Tibial nerve (tissue), 4 donors: ENCODE results near the gene PIK3C2B.

Experiments
- EP300 ChIP-seq, 2 donors: sonication (generic); formaldehyde crosslinking; IDR thresholded peaks; one replicate each; pipeline ENCODE4 v1.6.1; 2017; ENCODE audit warnings: antibody characterized with exemption in 2 of 2, mild to moderate bottlenecking in 1 of 2
- POLR2A ChIP-seq, 2 donors: fragments of 450-650 bp; IDR thresholded peaks; one replicate each; pipeline ENCODE4 v1.6.1; 2017; ENCODE audit warnings: antibody characterized with exemption in 2 of 2, mild to moderate bottlenecking in 2 of 2, moderate library complexity in 2 of 2
- TF ChIP-seq, protein P1 (sequence below), 5 experiments: fragments of 200-600 bp in 3 of 5; fragments of 450-650 bp in 2 of 5; sonication (generic) in 3 of 5; IDR thresholded peaks; one replicate each; pipeline ENCODE4 v1.5.1; 2016 to 2019; ENCODE audit warnings: antibody characterized with exemption in 5 of 5, mild to moderate bottlenecking in 3 of 5, moderate library complexity in 2 of 5

DNA sequence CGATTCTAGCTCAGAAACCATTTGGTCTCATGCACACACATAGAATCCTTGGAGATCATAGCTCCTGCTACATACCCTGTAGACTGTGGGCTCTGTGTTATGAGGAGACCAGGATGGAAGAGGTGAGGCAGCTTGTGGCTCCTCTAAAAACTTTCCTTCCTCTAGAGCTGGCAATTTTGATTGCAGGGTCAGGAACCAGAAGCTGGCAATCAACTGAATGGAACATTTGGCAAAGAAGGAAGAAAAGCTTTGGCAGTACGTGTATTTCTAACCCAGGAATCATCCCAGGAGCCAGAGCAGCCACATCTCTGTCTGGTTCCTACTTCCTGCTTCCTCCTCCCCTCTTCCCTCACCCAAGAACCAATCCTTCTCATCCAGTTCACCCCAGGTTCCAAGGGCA, 15.7 kb downstream of the PIK3C2B start:
- TF ChIP-seq, protein P1, sequence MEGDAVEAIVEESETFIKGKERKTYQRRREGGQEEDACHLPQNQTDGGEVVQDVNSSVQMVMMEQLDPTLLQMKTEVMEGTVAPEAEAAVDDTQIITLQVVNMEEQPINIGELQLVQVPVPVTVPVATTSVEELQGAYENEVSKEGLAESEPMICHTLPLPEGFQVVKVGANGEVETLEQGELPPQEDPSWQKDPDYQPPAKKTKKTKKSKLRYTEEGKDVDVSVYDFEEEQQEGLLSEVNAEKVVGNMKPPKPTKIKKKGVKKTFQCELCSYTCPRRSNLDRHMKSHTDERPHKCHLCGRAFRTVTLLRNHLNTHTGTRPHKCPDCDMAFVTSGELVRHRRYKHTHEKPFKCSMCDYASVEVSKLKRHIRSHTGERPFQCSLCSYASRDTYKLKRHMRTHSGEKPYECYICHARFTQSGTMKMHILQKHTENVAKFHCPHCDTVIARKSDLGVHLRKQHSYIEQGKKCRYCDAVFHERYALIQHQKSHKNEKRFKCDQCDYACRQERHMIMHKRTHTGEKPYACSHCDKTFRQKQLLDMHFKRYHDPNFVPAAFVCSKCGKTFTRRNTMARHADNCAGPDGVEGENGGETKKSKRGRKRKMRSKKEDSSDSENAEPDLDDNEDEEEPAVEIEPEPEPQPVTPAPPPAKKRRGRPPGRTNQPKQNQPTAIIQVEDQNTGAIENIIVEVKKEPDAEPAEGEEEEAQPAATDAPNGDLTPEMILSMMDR (IDR thresholded peaks at IDR 0.05): no peak
- no peak for TF ChIP-seq POLR2A (IDR thresholded peaks at IDR 0.05)
- TF ChIP-seq EP300 (IDR thresholded peaks at IDR 0.05): no peak
